Globus pallidus (tissue), 1 donor: ENCODE results near the gene ZNF24.
A peak's percentile ranks its signal among the peaks of the same experiment; 100 is the strongest.

Experiments used
- DNase-seq: peaks from one replicate; pipeline ENCODE4 v3.0.0-alpha.2; 2015; ENCODE audit warnings: low spot score

The ZNF24 gene

GRCh38 chr18:35352778-35353177 lies 8.6 kb upstream of the ZNF24 start:
- DNase-seq = no peak

GRCh38 chr18:35352283-35352682 lies 8.1 kb upstream of the ZNF24 start:
- DNase-seq = no peak

DNA sequence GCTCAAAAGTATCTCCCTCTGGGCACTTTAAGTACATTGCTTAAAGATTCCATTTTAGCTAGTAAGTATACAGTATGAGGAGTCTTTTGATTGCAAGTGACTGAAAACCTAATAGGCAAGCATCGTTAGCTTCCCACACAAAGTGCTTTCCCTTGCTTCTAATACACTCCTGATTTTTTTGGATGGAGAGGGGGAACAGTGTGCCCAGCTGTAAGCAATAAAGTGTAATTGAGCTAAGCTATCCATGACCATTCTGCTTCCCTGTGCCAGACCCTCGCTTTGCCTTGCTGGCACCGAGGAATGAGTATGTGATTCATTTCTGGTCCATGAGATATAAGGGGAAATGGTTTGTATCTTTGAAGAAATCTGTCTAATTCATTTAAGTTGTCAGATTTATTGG lies 3.8 kb upstream of the ZNF24 start:
- DNase-seq = no peak

DNA sequence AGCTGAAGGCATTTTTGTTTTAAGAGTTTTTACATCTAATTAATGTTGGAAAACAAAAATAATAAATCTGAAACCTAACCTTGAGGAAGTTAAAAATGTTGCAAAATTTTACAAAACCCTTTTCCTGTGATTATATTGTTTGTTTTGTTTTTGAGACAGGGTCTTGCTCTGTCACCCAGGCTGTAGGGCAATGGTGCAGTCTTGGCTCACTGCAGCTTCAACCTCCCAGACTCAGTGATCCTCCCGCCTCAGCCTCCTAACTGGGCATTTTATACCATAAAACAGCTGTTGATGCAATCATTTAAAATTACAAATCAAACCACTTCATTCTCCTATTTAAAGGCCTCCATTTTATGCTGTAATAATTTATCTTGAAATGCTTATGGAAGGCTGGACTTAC lies 1.7 kb upstream of the ZNF24 start:
- DNase-seq = no peak

DNA sequence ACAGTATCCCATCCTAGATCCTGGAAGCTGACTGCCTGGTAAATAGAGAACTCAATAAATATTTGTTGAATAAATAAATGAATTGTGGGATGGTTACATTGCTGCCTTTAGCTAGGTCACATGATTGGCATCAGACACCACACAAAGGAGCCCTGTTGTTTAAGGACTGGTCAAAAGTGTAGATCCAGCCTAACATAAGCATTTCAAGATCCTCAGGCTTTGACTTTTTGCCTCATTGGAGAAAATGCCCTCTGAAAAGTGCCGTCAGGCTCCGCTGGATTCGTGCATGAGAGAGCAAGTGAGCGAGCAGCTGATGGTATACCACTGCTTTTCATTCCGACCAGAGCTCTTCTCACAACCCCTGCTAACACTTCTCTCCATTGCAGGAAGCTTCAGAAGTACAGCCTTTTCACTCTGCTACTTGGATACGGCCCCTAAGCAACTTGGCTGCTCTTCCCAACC lies 1.3 kb upstream of the ZNF24 start:
- DNase-seq = peak; percentile 89

GRCh38 chr18:35344736-35345459 lies 678 bp upstream of the ZNF24 start:
- no peak for DNase-seq

DNA sequence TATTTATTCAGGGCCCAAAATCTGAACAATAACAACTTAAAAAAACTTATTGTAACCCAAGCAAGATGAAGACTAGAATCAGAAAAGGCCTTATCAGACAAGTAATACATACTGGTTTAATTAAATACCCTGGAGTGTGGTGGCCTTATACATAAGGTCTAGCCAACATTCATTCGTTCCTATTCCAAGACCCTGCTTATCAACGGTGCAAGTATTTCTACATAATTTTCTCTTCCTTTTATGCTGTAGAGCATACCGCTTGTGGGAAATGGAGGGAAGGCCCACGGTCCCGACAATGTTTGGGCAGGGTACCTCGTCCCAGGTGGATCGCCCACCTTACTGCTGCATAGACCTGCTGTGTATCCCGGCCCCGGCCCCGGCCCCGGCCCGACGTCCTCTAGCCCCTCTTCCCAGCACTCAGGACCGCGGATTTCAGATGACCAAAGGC lies 708 bp downstream of the ZNF24 start:
- DNase-seq = no peak

DNA sequence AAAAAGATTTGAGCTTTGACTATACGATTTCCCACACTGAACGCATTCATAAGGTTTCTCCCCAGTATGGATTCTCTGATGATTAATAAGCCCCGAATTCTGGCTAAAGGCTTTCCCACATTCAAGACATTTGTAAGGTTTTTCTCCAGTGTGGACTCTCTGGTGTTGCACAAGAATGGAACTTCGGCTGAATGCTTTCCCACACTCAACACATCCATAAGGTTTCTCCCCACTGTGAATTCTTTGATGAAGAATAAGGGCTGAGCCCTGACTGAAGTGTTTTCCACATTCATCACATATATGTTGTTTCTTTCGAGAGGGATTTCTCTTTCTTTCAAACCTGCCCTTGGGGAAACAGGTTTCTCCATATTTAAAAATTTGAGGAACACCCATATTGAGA lies 6.9 kb downstream of the ZNF24 start:
- no peak for DNase-seq

- no peak for DNase-seq
Observed at GRCh38 chr18:35335866-35336265, 8.4 kb downstream of the ZNF24 start.

- no peak for DNase-seq
Observed at GRCh38 chr18:35334821-35335220, 9.4 kb downstream of the ZNF24 start.

DNA sequence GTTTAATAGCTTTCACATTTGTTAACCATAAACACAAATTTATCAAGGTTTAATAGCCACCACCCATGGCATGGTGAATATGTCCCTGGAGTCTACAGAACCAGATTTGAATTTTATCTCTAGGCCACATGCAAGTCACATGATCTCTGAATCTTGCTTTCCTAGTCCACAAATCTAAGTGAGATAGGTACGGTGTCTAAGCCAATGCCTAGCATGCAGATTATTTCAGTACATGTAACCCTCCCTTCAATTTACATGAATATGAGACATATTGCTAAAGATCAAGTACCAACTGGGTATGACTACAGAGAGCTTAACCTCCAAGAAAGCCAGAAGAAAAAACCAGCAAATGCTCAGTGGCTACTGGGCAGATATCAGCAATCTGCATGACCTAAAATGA lies 10.0 kb downstream of the ZNF24 start:
- DNase-seq = no peak

GRCh38 chr18:35331367-35332087 lies 12.7 kb downstream of the ZNF24 start:
- no peak for DNase-seq

DNA sequence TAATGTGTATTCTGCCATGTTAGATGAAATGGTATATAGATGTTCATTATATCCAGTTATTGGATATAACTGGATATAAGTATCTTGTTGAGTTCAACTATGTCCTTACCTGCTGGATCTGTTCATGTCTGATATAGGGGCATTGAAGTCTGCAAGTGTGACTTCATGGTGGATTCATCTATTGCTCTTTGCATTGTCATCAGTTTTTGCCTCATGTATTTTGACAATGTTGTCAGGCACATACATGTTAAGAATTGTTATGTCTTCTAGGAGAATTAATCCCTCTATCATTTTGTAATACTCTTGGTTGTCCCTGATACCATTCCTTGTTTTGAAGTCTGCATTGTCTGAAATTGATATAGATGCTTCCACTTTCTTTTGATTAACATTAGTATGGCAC lies 15.4 kb downstream of the ZNF24 start:
- no peak for DNase-seq

- DNase-seq = no peak
Observed at GRCh38 chr18:35326695-35327387, 17.4 kb downstream of the ZNF24 start.

GRCh38 chr18:35324926-35325655 lies 19.1 kb downstream of the ZNF24 start:
- no peak for DNase-seq

- DNase-seq = no peak
Observed at GRCh38 chr18:35322486-35323458, 21.4 kb downstream of the ZNF24 start.

DNA sequence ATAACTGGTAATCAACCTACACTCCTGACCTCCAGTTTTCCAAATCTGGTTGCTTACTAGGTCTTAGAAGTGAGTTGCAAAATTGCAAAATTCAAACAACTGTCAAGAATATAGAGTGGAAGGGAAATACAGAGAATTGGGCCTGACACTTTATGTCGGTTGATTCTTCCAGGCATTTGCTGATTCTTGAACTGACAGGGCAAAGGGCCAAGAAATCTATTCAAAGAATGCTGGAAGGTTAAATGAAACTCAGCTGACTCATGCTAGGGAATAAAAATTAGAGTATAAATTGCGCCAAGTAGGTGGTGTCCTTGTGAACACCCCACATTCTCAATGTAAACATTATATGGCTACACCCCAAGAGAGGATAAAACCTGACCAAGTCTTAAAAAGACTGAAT lies 32.7 kb downstream of the ZNF24 start:
- no peak for DNase-seq

DNA sequence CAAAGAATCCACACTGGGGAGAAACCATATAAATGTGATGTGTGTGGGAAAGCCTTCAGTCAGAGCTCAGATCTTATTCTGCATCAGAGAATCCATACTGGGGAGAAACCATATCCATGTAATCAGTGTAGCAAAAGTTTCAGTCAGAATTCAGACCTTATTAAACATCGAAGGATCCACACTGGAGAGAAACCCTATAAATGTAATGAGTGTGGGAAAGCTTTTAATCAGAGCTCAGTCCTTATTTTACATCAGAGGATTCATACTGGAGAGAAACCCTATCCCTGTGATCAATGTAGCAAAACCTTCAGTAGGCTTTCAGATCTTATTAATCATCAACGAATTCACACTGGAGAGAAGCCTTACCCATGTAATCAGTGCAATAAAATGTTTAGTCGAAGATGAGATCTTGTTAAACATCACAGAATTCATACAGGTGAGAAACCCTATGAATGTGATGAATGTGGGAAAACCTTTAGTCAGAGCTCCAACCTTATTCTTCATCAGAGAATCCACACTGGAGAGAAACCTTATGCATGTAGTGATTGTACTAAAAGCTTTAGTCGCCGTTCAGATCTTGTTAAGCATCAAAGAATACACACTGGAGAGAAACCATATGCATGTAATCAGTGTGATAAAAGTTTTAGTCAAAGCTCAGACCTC lies 37.5 kb downstream of the ZNF24 start:
- DNase-seq = no peak

DNA sequence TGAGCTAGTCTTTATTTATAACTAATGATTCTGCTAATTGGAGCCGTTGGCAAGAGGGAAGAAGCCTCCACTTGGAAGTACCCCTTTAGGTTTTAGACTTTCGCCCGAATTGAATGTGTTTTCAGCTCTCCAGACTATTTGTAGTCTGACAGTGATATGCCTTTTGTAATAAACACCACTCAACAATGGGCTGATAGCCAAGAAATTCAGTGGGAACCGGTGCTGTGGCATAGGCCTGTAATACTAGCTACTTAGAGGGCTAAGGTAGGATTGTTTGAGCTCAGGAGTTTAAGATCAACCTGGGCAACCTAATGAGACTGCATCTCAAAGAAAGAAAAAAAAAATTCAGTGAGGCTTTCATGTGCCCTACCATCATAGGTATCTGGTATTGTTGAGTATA lies 40.6 kb downstream of the ZNF24 start:
- no peak for DNase-seq

DNA sequence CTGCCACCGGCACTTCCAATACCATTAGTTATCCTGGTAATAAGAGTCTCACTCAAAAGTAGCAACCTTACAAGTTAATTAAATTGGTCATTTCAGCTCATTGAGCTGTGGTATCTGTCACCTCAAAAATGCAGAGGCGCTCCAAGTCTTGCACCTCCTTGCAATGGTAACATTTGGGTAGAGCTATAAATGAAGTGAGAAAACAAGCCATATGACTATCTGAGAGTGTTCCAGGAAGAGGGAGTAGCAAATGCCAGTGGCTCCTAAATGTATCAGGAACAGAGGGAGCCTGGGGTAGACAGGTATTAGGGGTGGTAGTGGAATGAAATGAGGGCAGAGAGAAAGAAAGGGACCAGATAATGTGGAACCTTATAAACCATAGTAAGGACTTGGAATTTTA lies 48.2 kb downstream of the ZNF24 start:
- no peak for DNase-seq

- no peak for DNase-seq
Observed at GRCh38 chr18:35291166-35291565, 53.1 kb downstream of the ZNF24 start.
